GM23338 (cell line): ENCODE results near the gene JCHAIN. TPM values are rescaled to one million over a fixed set of nuclear protein-coding genes. Genes with fewer than 3 reads are reported as not detected.

Experiments used
- ATAC-seq: fragments of 200-7000 bp; cut with Tn5 transposase; 3 replicates; pipeline ENCODE4 v1.9.1; 2020
- DNase-seq: peaks from one replicate; pipeline ENCODE4 v3.0.0-alpha.2; 2015; ENCODE audit warnings: low spot score
- H2AFZ ChIP-seq: fragments of 200-600 bp; sonication (generic); 2 replicates; pipeline ENCODE4 v1.8.0; 2016; ENCODE audit warnings: antibody characterized with exemption, mild to moderate bottlenecking, moderate library complexity
- H3F3A ChIP-seq: fragments of 200-600 bp; sonication (generic); replicated peaks from 2 replicates; pipeline ENCODE4 v1.8.0; 2017; ENCODE audit warnings: antibody characterized with exemption, mixed run types, low read depth
- H3K27ac ChIP-seq: fragments of 200-600 bp; sonication (generic); 2 replicates; pipeline ENCODE4 v1.6.1; 2016; ENCODE audit warnings: low read depth
- H3K27me3 ChIP-seq: fragments of 200-600 bp; sonication (generic); 2 replicates; pipeline ENCODE4 v1.8.0; 2016; ENCODE audit warnings: mild to moderate bottlenecking, mixed run types, moderate library complexity; ENCODE audit not compliant: insufficient read depth
- H3K36me3 ChIP-seq: fragments of 200-600 bp; sonication (generic); 2 replicates; pipeline ENCODE4 v1.8.0; 2016; ENCODE audit warnings: mild to moderate bottlenecking; ENCODE audit not compliant: insufficient read depth
- H3K4me1 ChIP-seq: fragments of 200-600 bp; sonication (generic); 2 replicates; pipeline ENCODE4 v1.8.0; 2016; ENCODE audit warnings: mild to moderate bottlenecking, moderate library complexity; ENCODE audit not compliant: insufficient read depth
- H3K4me2 ChIP-seq: fragments of 200-600 bp; sonication (generic); 2 replicates; pipeline ENCODE4 v1.7.1; 2017; ENCODE audit warnings: mixed run types
- H3K4me3 ChIP-seq: fragments of 200-600 bp; sonication (generic); 2 replicates; pipeline ENCODE4 v1.6.1; 2016; ENCODE audit warnings: mixed run types
- H3K79me2 ChIP-seq: fragments of 200-600 bp; sonication (generic); replicated peaks from 2 replicates; pipeline ENCODE4 v1.8.0; 2017; ENCODE audit warnings: mild to moderate bottlenecking; ENCODE audit not compliant: insufficient read depth
- H3K9me2 ChIP-seq: fragments of 200-600 bp; sonication (generic); 2 replicates; pipeline ENCODE4 v1.8.0; 2017; ENCODE audit not compliant: insufficient read depth
- H4K20me1 ChIP-seq: fragments of 200-600 bp; sonication (generic); replicated peaks from 2 replicates; pipeline ENCODE4 v1.8.0; 2017; ENCODE audit warnings: mild to moderate bottlenecking; ENCODE audit not compliant: insufficient read depth
- H3K27ac Mint-ChIP-seq: 2 replicates; pipeline ENCODE4 v1.8.0; 2020; ENCODE audit warnings: inconsistent platforms, mild to moderate bottlenecking, moderate library complexity, mixed read lengths
- H3K27me3 Mint-ChIP-seq: 3 replicates; pipeline ENCODE4 v1.8.0; 2022; ENCODE audit warnings: low read depth, mild to moderate bottlenecking, moderate library complexity, mixed read lengths, inconsistent platforms; ENCODE audit not compliant: insufficient read depth, poor library complexity
- H3K36me3 Mint-ChIP-seq: 3 replicates; pipeline ENCODE4 v1.8.0; 2021; ENCODE audit warnings: low read depth, mild to moderate bottlenecking, inconsistent platforms, moderate library complexity, mixed read lengths
- H3K4me1 Mint-ChIP-seq: 3 replicates; pipeline ENCODE4 v1.8.0; 2020; ENCODE audit warnings: mild to moderate bottlenecking, inconsistent platforms, mixed read lengths
- H3K4me3 Mint-ChIP-seq: 3 replicates; pipeline ENCODE4 v1.8.0; 2021; ENCODE audit warnings: moderate library complexity, mild to moderate bottlenecking, inconsistent platforms, mixed read lengths
- H3K9me3 Mint-ChIP-seq: 3 replicates; pipeline ENCODE4 v1.8.0; 2020; ENCODE audit warnings: moderate library complexity, mild to moderate bottlenecking, inconsistent platforms, mixed read lengths
- EZH2 ChIP-seq: fragments of 200-600 bp; sonication (generic); IDR thresholded peaks from one replicate; pipeline ENCODE4 v1.8.0; 2017; ENCODE audit warnings: antibody characterized with exemption, mild to moderate bottlenecking, low read depth; ENCODE audit not compliant: unreplicated experiment
- NANOG ChIP-seq: IDR thresholded peaks from 2 replicates; pipeline ENCODE4 v1.6.1; 2016; ENCODE audit warnings: antibody characterized with exemption, borderline replicate concordance
- POLR2AphosphoS5 ChIP-seq: IDR thresholded peaks from 2 replicates; pipeline ENCODE4 v1.6.1; 2016; ENCODE audit warnings: antibody characterized with exemption, low read depth
- ZNF114 ChIP-seq: fragments of 250-450 bp; sonication (Bioruptor Pico); IDR thresholded peaks from 2 replicates; pipeline ENCODE4 v1.5.0; 2020; ENCODE audit warnings: mild to moderate bottlenecking, moderate library complexity
- ZNF331 ChIP-seq: fragments of 250-450 bp; sonication (Bioruptor Pico); IDR thresholded peaks from 2 replicates; pipeline ENCODE4 v1.5.0; 2020; ENCODE audit warnings: low read depth, mild to moderate bottlenecking, moderate library complexity
- polyA plus RNA-seq: library from polyadenylated mRNA; unstranded; fragments of >200 nt; fragmentation: Nextera tagmentation; extraction: Ambion mirVana; gene quantifications from 2 replicates; pipeline ENCODE4 v1.2.1, GENCODE V29; 2016
- total RNA-seq: library from RNA; depleted of rRNA; stranded (reverse); fragments of >200 nt; shearing (Covaris generic); gene quantifications from 2 replicates; pipeline ENCODE4 v1.2.3, GENCODE V29; 2014
- TF ChIP-seq, protein P1 (sequence below): IDR thresholded peaks from 2 replicates; pipeline ENCODE4 v1.6.1; 2016; ENCODE audit warnings: antibody characterized with exemption
- TF ChIP-seq, protein P2 (sequence below): IDR thresholded peaks from one replicate; pipeline ENCODE4 v1.6.1; 2018; ENCODE audit warnings: antibody characterized with exemption; ENCODE audit not compliant: unreplicated experiment

Gene JCHAIN
- total and polyA plus RNA-seq, 2 experiments from 2014 or later: 0.23 TPM; not detected in 1

GRCh38 chr4:70706044-70706461, 39.7 kb upstream of the JCHAIN start:
- Histone ChIP-seq H3K27me3 (peaks cover 26% of the 10 kb centered on the region), H3K36me3 (no peaks in the 10 kb centered on the region), H3K79me2 (peaks cover 44% of the 10 kb centered on the region), H3K27ac (no peak overlapping the region), H4K20me1 (peaks cover 5% of the 10 kb centered on the region), H3K4me3 (peak overlapping the region; percentile 86), H3K9me2 (no peaks in the 10 kb centered on the region), H3F3A (peaks cover 10% of the 10 kb centered on the region; the same call in 1 of the 2 replicates), H3K4me2 (peak overlapping the region; percentile 78), H2AFZ (peak overlapping the region; percentile 94; the same call in 1 of the 2 replicates), H3K4me1 (peaks cover 17% of the 10 kb centered on the region; the same call in 1 of the 2 replicates)
- H3K4me3 Mint-ChIP-seq: peak overlapping the region; percentile 85
- DNase-seq (no peak), ATAC-seq (no peak)
- no peak overlapping the region for H3K27ac Mint-ChIP-seq
- H3K36me3 Mint-ChIP-seq: no peaks in the 10 kb centered on the region; the same call in 2 of the 3 replicates
- no peak for TF ChIP-seq ZNF331 (CRISPR knock-in tag)
- TF ChIP-seq EZH2: no peak
- peaks cover 20% of the 10 kb centered on the region for H3K4me1 Mint-ChIP-seq
- no peaks in the 10 kb centered on the region; the same call in 2 of the 3 replicates for H3K9me3 Mint-ChIP-seq
- peaks cover 6% of the 10 kb centered on the region for H3K27me3 Mint-ChIP-seq

DNA sequence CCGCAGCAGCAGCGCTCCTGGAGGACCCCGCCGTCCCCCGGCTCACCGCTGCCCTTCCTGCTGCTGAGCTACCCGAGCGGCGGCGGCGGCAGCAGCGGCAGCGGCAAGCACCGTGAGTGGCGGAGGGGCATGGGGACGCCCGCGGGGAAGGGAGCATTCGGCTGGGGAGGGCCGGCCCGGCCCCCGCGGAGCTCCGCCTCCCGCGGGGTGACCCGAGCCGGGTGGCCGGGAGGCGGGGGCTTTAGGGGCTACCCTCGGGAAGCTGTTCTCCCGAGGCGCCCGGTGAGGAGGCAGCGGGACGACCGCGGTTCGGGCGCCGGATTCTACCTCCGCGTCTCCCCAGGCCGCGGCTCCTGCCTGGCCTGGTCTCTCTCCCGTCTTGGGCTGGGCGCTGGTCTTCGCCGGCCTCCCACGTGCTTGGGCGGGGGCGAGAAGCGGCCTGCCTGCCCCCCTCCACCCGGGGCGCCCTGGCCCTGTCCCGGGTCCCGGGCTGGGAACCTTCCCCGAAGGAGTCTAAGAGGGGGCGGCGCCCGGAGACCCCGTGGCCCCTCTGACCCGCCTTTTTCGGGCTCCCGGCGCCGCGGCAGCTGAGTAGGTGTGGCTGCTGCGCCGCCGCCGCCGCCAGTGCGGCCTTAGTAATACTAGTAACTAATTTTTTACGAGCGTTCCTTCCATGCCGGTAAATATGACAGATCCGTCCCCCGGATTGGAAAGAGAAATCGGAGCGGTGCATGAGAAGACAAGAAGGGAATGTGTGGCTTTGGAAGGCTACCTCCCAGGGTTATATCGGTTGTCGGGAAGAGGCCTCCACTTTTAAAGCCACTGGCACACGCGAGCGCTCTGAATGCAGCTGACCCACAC, 39.1 kb upstream of the JCHAIN start:
- Mint-ChIP-seq H3K4me1 (peaks cover 20% of the 10 kb centered on the region), H3K27me3 (peaks cover 6% of the 10 kb centered on the region), H3K4me3 (peak overlapping the region; percentile 85), H3K27ac (no peak overlapping the region), H3K36me3 (no peaks in the 10 kb centered on the region; the same call in 2 of the 3 replicates), H3K9me3 (no peaks in the 10 kb centered on the region; the same call in 2 of the 3 replicates)
- Histone ChIP-seq H3K4me2 (peak overlapping the region; percentile 78), H3K9me2 (no peaks in the 10 kb centered on the region), H3K4me1 (peaks cover 17% of the 10 kb centered on the region; the same call in 1 of the 2 replicates), H3K27me3 (peaks cover 26% of the 10 kb centered on the region), H3K27ac (no peak overlapping the region), H3K79me2 (peaks cover 40% of the 10 kb centered on the region), H3K4me3 (peak overlapping the region; percentile 86), H4K20me1 (peaks cover 5% of the 10 kb centered on the region), H3K36me3 (no peaks in the 10 kb centered on the region), H2AFZ (peak overlapping the region; percentile 94; the same call in 1 of the 2 replicates), H3F3A (peaks cover 10% of the 10 kb centered on the region; the same call in 1 of the 2 replicates)
- DNase-seq (peak; percentile 87), ATAC-seq (peak; percentile 73)
- peak; percentile 68 for TF ChIP-seq POLR2AphosphoS5
- TF ChIP-seq, protein P1, sequence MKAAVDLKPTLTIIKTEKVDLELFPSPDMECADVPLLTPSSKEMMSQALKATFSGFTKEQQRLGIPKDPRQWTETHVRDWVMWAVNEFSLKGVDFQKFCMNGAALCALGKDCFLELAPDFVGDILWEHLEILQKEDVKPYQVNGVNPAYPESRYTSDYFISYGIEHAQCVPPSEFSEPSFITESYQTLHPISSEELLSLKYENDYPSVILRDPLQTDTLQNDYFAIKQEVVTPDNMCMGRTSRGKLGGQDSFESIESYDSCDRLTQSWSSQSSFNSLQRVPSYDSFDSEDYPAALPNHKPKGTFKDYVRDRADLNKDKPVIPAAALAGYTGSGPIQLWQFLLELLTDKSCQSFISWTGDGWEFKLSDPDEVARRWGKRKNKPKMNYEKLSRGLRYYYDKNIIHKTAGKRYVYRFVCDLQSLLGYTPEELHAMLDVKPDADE: no peak

GRCh38 chr4:70704931-70705182, 38.5 kb upstream of the JCHAIN start:
- no peaks in the 10 kb centered on the region; the same call in 2 of the 3 replicates for H3K9me3 Mint-ChIP-seq
- peak overlapping the region; percentile 87; the same call in 2 of the 3 replicates for H3K4me3 Mint-ChIP-seq
- no peak for TF ChIP-seq ZNF114 (CRISPR knock-in tag)
- TF ChIP-seq EZH2: no peak
- TF ChIP-seq POLR2AphosphoS5: no peak
- no peak for TF ChIP-seq NANOG
- TF ChIP-seq, protein P2, sequence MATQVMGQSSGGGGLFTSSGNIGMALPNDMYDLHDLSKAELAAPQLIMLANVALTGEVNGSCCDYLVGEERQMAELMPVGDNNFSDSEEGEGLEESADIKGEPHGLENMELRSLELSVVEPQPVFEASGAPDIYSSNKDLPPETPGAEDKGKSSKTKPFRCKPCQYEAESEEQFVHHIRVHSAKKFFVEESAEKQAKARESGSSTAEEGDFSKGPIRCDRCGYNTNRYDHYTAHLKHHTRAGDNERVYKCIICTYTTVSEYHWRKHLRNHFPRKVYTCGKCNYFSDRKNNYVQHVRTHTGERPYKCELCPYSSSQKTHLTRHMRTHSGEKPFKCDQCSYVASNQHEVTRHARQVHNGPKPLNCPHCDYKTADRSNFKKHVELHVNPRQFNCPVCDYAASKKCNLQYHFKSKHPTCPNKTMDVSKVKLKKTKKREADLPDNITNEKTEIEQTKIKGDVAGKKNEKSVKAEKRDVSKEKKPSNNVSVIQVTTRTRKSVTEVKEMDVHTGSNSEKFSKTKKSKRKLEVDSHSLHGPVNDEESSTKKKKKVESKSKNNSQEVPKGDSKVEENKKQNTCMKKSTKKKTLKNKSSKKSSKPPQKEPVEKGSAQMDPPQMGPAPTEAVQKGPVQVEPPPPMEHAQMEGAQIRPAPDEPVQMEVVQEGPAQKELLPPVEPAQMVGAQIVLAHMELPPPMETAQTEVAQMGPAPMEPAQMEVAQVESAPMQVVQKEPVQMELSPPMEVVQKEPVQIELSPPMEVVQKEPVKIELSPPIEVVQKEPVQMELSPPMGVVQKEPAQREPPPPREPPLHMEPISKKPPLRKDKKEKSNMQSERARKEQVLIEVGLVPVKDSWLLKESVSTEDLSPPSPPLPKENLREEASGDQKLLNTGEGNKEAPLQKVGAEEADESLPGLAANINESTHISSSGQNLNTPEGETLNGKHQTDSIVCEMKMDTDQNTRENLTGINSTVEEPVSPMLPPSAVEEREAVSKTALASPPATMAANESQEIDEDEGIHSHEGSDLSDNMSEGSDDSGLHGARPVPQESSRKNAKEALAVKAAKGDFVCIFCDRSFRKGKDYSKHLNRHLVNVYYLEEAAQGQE: no peak

More at GRCh38 chr4:70704931-70705182, 38.5 kb upstream of the JCHAIN start:
- Histone ChIP-seq H3K79me2 (peaks cover 34% of the 10 kb centered on the region), H2AFZ (no peak overlapping the region), H3K27ac (no peak overlapping the region), H3K9me2 (no peaks in the 10 kb centered on the region), H3K4me1 (peaks cover 17% of the 10 kb centered on the region; the same call in 1 of the 2 replicates), H3K36me3 (no peaks in the 10 kb centered on the region), H3F3A (peaks cover 10% of the 10 kb centered on the region; the same call in 1 of the 2 replicates), H3K4me3 (peak overlapping the region; percentile 86), H3K27me3 (peaks cover 26% of the 10 kb centered on the region), H3K4me2 (peak overlapping the region; percentile 78), H4K20me1 (peaks cover 5% of the 10 kb centered on the region)
- Mint-ChIP-seq H3K27me3 (peaks cover 6% of the 10 kb centered on the region), H3K4me1 (peaks cover 18% of the 10 kb centered on the region), H3K36me3 (no peaks in the 10 kb centered on the region; the same call in 2 of the 3 replicates), H3K27ac (no peak overlapping the region)
- peak; percentile 24 for ATAC-seq
- no peak for DNase-seq
